NCI-H226 (cell line): Measurements from ENCODE around the gene SUFU.
A peak's percentile ranks its signal among the peaks of the same experiment; 100 is the strongest.
"Not testable (repeated sequence)": the region's sequence is repeated elsewhere in the genome, so short reads cannot be mapped to it uniquely, and the experiment has no call there.

Experiments
- DNase-seq: peaks from one replicate; pipeline ENCODE4 v3.0.0-alpha.2; 2015

Gene SUFU

GRCh38 chr10:102480396-102480795 lies 23.4 kb upstream of the SUFU start:
- no peak for DNase-seq

GRCh38 chr10:102484021-102484420 lies 19.8 kb upstream of the SUFU start:
- DNase-seq, result no peak

GRCh38 chr10:102485093-102485784 lies 18.5 kb upstream of the SUFU start:
- DNase-seq, result no peak

GRCh38 chr10:102491136-102491535 lies 12.6 kb upstream of the SUFU start:
- DNase-seq, result no peak

GRCh38 chr10:102492344-102492939 lies 11.3 kb upstream of the SUFU start:
- DNase-seq, result no peak

GRCh38 chr10:102492983-102493382 lies 10.8 kb upstream of the SUFU start:
- DNase-seq, result no peak

- DNase-seq, result no peak
Measured at GRCh38 chr10:102493771-102494170, 10.0 kb upstream of the SUFU start.

- no peak for DNase-seq
Measured at GRCh38 chr10:102497545-102497944, 6.2 kb upstream of the SUFU start.

- DNase-seq, result no peak
Measured at GRCh38 chr10:102499356-102499755, 4.4 kb upstream of the SUFU start.

GRCh38 chr10:102500686-102501085 lies 3.1 kb upstream of the SUFU start:
- DNase-seq, result not testable (repeated sequence)

GRCh38 chr10:102501201-102502028 lies 2.4 kb upstream of the SUFU start:
- DNase-seq, result no peak

GRCh38 chr10:102502029-102502336 lies 1.8 kb upstream of the SUFU start:
- peak; percentile 98 for DNase-seq

- DNase-seq, result peak; percentile 99
Measured at GRCh38 chr10:102502337-102503151, 1.2 kb upstream of the SUFU start, which contains the start of gene ACTR1A. TSS of gene ACTR1A (minus strand) at chr10:102502712. CDS start at chr10:102502647, 65 bp downstream.

- no peak for DNase-seq
Measured at GRCh38 chr10:102504179-102504975, 605 bp downstream of the SUFU start.

- no peak for DNase-seq
Measured at GRCh38 chr10:102504976-102505300, 1.2 kb downstream of the SUFU start.

GRCh38 chr10:102505462-102506115 lies 1.8 kb downstream of the SUFU start:
- no peak for DNase-seq

- DNase-seq, result no peak
Measured at GRCh38 chr10:102507521-102507920, 3.7 kb downstream of the SUFU start.

- DNase-seq, result no peak
Measured at GRCh38 chr10:102508506-102508905, 4.7 kb downstream of the SUFU start.

GRCh38 chr10:102509387-102509786 lies 5.6 kb downstream of the SUFU start:
- peak; percentile 22 for DNase-seq

GRCh38 chr10:102511583-102512274 lies 8.0 kb downstream of the SUFU start:
- DNase-seq, result no peak
